Omental fat pad (tissue), 4 donors: ENCODE data around the gene DSG2. TPM values are rescaled to one million over a fixed set of nuclear protein-coding genes. Genes with fewer than 3 reads are reported as not detected.

Source experiments
- ATAC-seq: fragments of 150-250 bp; one replicate; pipeline ENCODE4 v1.9.1; 2016; ENCODE audit warnings: mild to moderate bottlenecking, moderate library complexity; ENCODE audit not compliant: low FRiP score
- DNase-seq: peaks from one replicate; pipeline ENCODE4 v3.0.0-alpha.2; 2019; ENCODE audit warnings: low spot score
- CTCF ChIP-seq, 3 donors: fragments of 450-650 bp; IDR thresholded peaks; one replicate each; pipeline ENCODE4 v1.5.1; 2016 to 2017; ENCODE audit warnings: antibody characterized with exemption in 3 of 3, mild to moderate bottlenecking in 3 of 3, moderate library complexity in 2 of 3
- total RNA-seq, 4 donors: library from RNA; depleted of rRNA; stranded (reverse); fragments of >200 nt; gene quantifications; one replicate each; pipeline ENCODE4 v1.1.0, GENCODE V29; 2016

The DSG2 gene
- total RNA-seq, 4 donors from 2014 or later: 33.5 to 75.2 (median 42.2) TPM

- ATAC-seq (no peak), DNase-seq (no peak)
- no peak for TF ChIP-seq CTCF (IDR thresholded peaks at IDR 0.05)
Measured at GRCh38 chr18:31509571-31509970, 11.6 kb downstream of the DSG2 start.

GRCh38 chr18:31510319-31510718 lies 12.3 kb downstream of the DSG2 start:
- no peak for TF ChIP-seq CTCF (IDR thresholded peaks at IDR 0.05)
- no peak for ATAC-seq
- no peak for DNase-seq

- no peak for TF ChIP-seq CTCF (IDR thresholded peaks at IDR 0.05)
- ATAC-seq (no peak), DNase-seq (no peak)
Measured at GRCh38 chr18:31511098-31511497, 13.1 kb downstream of the DSG2 start.

GRCh38 chr18:31512203-31512764 lies 14.3 kb downstream of the DSG2 start:
- no peak for TF ChIP-seq CTCF (IDR thresholded peaks at IDR 0.05)
- DNase-seq: no peak
- peak; percentile 43 for ATAC-seq

- DNase-seq (no peak), ATAC-seq (peak; percentile 45)
- no peak for TF ChIP-seq CTCF (IDR thresholded peaks at IDR 0.05)
Measured at GRCh38 chr18:31513189-31513935, 15.4 kb downstream of the DSG2 start.

- no peak for TF ChIP-seq CTCF (IDR thresholded peaks at IDR 0.05)
- no peak for DNase-seq
- ATAC-seq: no peak
Measured at GRCh38 chr18:31516437-31516836, 18.5 kb downstream of the DSG2 start.

GRCh38 chr18:31526374-31526773 lies 28.4 kb downstream of the DSG2 start:
- no peak for TF ChIP-seq CTCF (IDR thresholded peaks at IDR 0.05)
- DNase-seq: no peak
- ATAC-seq: no peak
